Suppressor macrophage treated with lipopolysaccharide for 1 hour (primary cell): ENCODE data around the gene ALDOA.
A peak's percentile ranks its signal among the peaks of the same experiment; 100 is the strongest.

ENCODE experiments used
- DNase-seq, 3 donors: peaks; one replicate each; pipeline ENCODE4 v3.0.0-alpha.2; 2020 to 2022

Gene ALDOA

DNA sequence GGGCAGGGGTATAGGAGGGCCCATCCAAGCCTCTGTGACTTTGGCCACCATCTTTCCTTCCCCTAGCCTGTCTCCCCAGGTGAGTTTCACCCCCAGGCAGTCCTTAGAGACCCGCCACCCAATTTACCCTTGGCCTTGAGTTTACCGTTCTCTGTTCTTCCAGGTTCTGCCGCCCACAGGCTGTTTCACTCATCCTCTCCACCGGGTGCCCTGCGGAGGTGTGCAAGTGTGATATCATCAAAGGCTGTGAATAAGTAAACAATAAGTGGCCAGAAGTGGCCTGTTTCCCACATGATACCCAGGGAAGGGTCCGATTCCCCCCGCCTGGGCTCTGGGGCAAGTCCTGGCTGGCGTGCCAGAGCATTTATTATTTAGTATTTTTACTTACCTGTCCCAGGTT, 19.4 kb upstream of the ALDOA start:
- no peak for DNase-seq

DNA sequence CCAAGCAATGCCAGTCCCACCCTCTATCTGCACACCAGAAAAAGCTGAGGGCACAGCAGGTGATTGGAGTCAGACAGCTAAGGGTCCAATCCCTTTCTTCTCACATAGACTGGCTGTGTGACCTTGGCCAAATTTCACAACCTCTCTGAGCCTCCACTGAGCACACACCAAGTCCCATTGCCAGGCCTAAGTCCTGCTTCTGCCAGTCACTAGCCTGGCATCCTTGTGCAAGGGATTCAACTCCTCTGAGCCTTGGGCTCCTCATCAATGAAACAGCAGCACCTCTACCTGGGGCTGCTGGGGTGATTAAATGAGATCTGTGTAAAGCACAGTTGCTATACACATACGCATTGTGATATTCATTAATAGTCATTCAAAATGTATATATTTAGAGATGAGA, 19.0 kb upstream of the ALDOA start:
- no peak for DNase-seq

GRCh38 chr16:30049871-30050270, 15.7 kb upstream of the ALDOA start:
- DNase-seq, result no peak

- peak in 1 of 3 donors; percentile 34 for DNase-seq
Observed at GRCh38 chr16:30051518-30051917, 14.0 kb upstream of the ALDOA start.

GRCh38 chr16:30052671-30053372, 12.7 kb upstream of the ALDOA start:
- DNase-seq, result peak; percentile 96 to 98 (median 98)

- peak; percentile 44 to 60 (median 59) for DNase-seq
Observed at GRCh38 chr16:30053376-30054015, 12.1 kb upstream of the ALDOA start.

DNA sequence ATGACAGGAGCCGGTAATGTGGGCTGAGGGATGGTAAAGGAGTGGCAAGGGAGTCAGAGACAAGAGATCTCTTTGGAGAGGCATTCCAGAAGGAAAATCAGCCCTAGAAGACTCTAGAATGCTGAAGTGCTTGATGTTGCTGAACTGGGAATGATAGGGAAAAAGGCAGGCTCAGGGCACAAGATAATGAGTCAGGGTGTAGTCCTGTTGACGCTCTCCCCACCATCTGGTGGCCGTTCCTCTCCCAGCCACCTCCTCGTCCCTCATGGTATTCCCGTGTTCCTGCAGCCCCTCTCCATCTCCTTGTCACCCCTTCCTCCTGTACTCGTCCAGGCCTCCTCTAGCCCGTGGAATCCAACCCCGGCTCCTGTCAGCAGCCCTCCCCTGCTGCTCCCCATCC, 11.1 kb upstream of the ALDOA start:
- DNase-seq, result no peak

DNA sequence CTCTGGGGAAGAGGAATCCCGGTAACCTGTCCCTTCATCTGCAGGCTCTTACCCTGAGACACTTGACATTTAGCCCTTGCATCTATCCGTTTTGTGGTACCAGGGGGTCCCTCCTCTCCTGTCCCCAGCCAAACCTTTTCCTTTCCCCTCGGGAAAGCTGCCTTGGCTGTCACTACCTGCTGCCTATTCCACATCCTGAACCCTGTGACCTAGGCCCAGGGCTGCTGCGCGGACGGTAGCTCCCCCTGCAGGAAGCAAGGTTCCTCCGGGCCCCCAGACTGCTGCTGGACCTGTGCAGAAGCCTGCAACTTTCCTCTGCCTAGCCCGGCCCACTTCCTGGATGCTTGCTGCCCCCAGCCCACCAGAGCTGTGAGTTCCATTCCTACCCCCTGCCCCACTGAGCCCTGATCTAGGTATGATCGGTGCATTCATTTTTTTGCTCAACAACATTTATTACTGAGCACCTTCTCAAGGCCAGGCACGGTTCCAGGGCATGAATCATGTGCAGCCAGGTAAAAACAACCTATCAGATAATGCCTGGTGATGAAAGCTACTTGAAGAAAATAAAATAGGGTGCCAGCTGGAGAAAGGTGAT, 10.5 kb upstream of the ALDOA start:
- DNase-seq, result peak; percentile 49 to 73 (median 54)

DNA sequence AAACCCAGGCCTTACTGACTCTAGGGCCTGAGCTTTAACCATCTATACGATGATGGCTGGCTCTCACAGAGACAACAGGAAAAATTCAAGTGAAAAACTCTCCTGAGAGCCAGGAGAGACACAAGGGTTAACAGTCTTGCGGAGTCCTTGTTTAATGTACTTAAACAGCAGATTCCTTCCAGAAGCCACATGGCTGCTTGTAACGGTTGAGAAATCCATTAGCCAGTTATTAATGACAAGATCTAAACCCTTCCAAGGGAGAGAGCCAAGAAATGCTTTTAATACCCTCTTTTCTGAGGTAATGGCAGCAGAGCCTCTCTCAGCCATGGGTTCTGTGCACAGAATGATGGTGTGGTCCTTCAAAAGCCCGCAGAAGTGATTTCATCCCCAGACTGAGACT, 5.2 kb upstream of the ALDOA start:
- no peak for DNase-seq

DNA sequence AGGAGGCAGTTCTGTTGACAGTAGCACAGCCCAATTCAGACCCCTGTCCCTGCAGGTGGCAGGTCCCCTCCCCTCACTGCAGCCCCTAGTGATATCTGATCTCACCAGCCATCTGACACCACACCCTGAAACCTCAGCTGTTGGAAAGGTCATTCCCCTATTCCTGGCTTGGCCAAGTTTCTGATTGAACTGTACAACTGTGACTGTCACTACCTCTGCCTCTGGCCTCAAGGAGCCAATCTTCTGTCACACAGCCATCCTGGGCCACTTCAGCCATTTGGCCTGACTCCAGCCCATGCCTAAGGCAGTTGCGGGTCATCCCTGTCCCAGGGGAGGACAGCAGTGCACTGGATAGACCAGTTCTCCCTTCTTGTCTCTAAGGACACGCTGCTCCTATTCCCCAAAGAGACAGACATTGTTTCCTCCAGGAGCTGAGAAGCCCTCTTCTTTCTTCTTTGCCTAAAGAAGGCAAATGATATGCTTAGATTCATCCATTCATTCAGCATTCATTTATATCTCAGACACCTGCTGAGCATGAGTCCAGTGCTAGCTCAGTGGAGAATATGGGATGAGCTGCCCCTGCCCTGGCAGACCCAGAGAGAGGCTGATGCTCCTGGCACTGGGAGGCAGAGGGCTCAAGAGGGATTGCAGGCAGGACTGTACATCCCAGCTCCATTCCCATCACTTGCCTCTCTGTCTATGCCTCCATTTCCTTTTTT, 4.6 kb upstream of the ALDOA start:
- no peak for DNase-seq

DNA sequence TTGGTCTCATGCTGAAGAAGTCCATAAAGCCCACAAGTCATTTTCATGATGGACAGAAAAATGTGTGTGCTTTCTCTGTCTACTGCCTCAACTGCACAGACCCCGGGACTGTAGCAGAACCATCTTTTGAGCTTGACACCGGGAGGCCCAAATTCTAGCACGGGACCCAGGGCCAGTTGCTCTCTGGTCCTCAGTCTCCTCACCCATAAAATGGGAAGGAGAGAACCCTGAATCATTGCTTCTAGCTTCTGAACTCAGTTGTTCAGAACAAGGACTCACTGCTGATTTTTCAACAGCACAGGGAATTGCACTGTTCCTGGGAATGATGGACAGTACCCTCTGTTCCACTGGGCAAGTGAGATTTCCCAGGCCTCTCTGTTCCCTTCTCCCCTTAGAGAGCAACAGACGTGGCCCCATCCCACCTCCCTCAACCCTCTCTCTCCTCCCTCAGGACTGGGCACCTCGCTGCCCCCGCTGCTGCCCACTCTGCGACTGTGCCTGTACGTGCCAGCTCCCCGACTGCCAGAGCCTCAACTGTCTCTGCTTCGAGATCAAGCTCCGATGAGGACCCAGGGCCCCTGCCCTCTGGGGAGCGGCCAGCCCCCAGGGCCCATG, 2.2 kb upstream of the ALDOA start:
- DNase-seq, result no peak

DNA sequence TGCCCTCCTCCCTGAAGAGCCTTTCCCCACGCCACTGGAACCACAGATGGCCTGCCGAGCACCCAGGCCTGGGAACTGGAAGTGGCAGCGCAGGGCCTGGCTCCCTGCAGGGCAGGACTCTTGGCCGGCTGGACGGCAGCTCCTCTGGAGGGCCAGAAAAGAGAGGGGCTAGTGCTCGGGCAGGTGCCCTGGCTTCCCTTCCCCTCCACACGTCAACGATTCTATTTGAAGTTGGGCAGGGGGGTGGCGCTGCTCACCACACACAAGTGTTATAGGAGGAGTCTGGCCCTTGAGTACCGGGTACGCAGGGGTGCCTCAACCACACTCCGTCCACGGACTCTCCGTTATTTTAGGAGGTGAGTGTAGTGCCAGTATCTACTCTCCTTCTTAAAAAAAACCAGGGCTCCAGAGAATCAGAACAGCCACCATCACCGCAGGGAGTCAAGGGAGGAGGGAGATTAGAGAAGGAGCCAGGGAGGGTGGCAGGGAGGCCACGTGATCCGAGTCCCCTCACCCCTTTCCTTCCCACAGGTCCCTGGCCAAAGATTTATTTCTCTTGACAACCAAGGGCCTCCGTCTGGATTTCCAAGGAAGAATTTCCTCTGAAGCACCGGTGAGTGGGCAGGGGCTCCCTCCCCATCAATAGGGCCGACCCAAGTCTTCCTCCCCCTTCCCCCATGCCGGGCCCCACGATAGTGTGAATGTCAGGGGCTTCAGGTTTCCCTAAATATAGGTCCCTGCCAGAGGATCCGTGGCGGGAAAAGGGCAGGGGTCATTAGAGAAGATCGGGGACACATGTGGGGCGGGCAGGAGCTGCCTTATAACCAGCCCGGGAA, 1.4 kb upstream of the ALDOA start:
- peak; percentile 52 to 71 (median 53) for DNase-seq

DNA sequence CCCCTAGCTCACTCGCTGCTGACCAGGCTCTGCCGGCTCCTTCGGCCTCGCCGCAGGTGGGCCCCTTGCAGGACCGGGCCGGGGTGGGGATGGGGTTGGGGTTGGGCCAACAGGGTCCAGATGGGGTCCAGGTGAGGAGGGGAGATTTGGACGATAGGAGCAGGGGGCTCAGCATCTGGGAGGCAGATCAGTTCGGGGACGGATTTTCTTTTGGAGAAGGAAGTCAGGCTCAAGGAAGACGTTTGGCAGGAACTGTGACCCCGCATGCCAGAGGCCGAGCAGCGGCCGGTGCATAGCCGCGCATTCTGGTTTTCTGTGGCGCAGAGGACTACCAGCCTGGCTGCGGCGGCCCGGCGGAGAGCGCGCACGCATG, 845 bp upstream of the ALDOA start:
- DNase-seq, result no peak

DNA sequence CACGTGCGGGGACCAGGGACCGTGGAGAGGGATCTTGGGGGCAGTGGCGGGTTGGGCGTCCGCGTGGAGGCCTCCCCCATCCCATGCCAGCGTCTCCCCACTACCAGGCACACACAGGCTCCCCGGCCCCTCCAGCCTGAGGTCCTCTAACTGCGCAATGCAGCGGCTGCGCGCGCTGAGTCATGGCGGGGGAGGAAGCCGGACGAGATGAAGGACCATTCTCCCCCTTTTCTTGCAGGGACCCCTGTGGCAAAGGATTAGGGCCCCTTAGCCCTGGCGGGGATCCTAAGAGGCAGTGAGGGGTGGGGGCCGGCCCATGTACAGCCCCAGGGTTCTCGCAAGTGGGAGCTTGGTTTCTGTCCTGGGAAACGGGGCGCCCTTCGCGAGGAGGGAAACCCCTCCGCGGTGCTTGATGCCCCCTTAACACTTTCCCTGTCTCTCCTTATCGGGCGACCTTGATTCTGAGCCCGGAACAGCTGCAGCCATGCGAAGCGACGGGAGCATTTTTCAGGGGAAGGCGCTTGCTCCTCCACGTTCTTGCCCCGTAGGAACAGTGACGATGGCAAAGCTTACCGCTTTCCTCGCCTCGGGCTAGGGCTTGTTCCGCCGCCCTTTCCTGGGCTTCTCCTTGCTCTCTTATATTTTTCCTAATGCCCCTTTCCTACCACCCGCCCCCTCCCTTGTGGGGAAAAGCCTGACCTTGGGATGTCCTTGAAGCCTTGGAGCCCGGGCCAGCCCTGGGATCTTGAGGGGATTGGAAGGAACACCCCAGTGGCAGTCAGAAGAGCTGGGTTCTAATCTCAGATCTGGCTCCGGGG, 592 bp downstream of the ALDOA start:
- peak; percentile 78 to 87 (median 83) for DNase-seq

- peak; percentile 46 to 58 (median 50) for DNase-seq
Observed at GRCh38 chr16:30066761-30067583, 1.4 kb downstream of the ALDOA start.

GRCh38 chr16:30067584-30067916, 2.0 kb downstream of the ALDOA start:
- no peak for DNase-seq

GRCh38 chr16:30068333-30068732, 2.8 kb downstream of the ALDOA start:
- DNase-seq, result no peak

- DNase-seq, result peak in 2 of 3 donors; percentile 48 to 61
Observed at GRCh38 chr16:30068750-30069610, 3.4 kb downstream of the ALDOA start.
